BJ (cell line): ENCODE data around the gene PLD1. TPM values are rescaled to one million over a fixed set of nuclear protein-coding genes. Genes with fewer than 3 reads are reported as not detected.

Source experiments
- CTCF ChIA-PET: fragments of 350-600 bp; formaldehyde crosslinking; extraction: SDS; loops from one replicate; lab custom pipeline; 2021; ENCODE audit warnings: antibody characterized with exemption, inconsistent platforms; lab: Yijun Ruan, JAX
- POLR2A ChIA-PET: fragments of 300-600 bp; sonication (Branson Sonifier 250); formaldehyde crosslinking; extraction: SDS; loops from one replicate; lab custom pipeline; 2021; ENCODE audit warnings: antibody characterized with exemption; lab: Charles Lee
- DNase-seq: peaks from one replicate; pipeline ENCODE4 v3.0.0-alpha.2; 2011; ENCODE audit warnings: low read depth
- H3K27me3 ChIP-seq: 2 replicates; pipeline ENCODE4 v1.6.0; 2011; ENCODE audit warnings: low read length; ENCODE audit not compliant: control insufficient read depth, insufficient read depth
- H3K36me3 ChIP-seq: 2 replicates; pipeline ENCODE4 v1.5.1; 2011; ENCODE audit warnings: low read length; ENCODE audit not compliant: control insufficient read depth, insufficient read depth
- H3K4me3 ChIP-seq: 2 replicates; pipeline ENCODE4 v1.5.1; 2011; ENCODE audit warnings: low read depth, mild to moderate bottlenecking, control low read depth, low read length
- polyA plus RNA-seq: library from polyadenylated mRNA; depleted of rRNA; stranded (reverse); fragments of >200 nt; gene quantifications from 2 replicates; pipeline ENCODE4 v1.2.3, GENCODE V29; 2011
- TF ChIP-seq, protein P1 (sequence below): IDR thresholded peaks from 2 replicates; pipeline ENCODE4 v1.5.1; 2011; ENCODE audit warnings: low read depth, mild to moderate bottlenecking, control low read depth, inconsistent platforms, low read length, moderate library complexity; ENCODE audit not compliant: insufficient read depth

The PLD1 gene
- polyA plus RNA-seq, 1 experiment: 6.4 TPM

DNA sequence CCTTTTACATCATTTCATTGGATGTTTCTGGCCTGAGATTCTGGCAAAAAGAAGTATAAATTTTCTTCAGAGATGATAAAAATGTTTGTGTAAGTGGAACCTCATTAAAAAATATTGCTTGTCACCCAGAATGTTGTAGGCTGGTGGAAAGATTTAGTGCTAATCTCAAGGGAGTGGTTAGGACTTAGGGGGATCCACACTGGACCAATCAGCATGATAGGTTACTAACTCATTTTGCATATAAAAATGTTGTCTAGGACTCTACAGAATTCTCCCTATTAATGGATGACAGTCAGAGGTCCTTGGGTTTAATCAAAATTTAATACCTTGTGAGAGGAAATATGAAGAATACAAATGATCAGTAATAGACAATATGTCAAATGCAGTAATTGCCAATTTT lies 241.5 kb downstream of the PLD1 start:
- peaks cover 4% of the 10 kb centered on the region; the same call in 1 of the 2 replicates for H3K27me3 ChIP-seq
- no peak for DNase-seq
- ChIA-PET CTCF (interaction anchor here (0.7 kb wide), 1 partner anchor 309 kb away, joined by 3 read pairs; no protein-coding TSS in a partner anchor), POLR2A (no interaction called here)
- TF ChIP-seq, protein P1, sequence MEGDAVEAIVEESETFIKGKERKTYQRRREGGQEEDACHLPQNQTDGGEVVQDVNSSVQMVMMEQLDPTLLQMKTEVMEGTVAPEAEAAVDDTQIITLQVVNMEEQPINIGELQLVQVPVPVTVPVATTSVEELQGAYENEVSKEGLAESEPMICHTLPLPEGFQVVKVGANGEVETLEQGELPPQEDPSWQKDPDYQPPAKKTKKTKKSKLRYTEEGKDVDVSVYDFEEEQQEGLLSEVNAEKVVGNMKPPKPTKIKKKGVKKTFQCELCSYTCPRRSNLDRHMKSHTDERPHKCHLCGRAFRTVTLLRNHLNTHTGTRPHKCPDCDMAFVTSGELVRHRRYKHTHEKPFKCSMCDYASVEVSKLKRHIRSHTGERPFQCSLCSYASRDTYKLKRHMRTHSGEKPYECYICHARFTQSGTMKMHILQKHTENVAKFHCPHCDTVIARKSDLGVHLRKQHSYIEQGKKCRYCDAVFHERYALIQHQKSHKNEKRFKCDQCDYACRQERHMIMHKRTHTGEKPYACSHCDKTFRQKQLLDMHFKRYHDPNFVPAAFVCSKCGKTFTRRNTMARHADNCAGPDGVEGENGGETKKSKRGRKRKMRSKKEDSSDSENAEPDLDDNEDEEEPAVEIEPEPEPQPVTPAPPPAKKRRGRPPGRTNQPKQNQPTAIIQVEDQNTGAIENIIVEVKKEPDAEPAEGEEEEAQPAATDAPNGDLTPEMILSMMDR: no peak
- no peaks in the 10 kb centered on the region for H3K36me3 ChIP-seq
- H3K4me3 ChIP-seq: no peak overlapping the region

DNA sequence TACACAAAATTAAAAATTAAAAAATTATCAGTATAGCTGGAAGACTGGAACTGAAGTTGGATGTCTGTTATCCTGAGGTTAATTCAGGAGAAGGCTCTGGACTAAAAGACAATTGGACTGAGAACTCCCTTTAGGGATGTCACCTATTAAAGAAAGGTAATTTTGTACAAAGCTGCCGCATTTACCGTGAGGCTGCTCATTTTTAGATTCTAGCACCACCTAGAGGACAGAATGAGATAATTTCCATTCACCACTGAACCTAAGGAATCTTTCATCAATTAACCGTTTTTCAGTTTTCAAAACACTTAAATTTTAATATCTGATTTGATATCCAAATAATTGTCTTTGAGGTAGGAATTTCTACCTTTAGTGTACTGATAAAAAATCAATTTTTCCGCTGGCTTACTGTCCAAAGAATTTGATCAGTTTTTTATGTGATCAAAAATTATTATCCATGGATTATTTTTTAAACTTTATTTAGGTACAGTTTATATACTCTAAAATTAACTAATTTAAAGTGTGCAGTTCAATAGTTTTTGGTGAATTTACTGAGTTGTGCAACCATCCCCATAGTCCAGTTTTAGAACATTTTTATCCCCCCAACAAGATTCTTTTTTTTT lies 243.4 kb downstream of the PLD1 start:
- H3K36me3 ChIP-seq: no peaks in the 10 kb centered on the region
- POLR2A ChIA-PET: interaction anchor here (0.6 kb wide), 1 partner anchor 381 kb away, joined by 3 read pairs; no protein-coding TSS in a partner anchor
- H3K4me3 ChIP-seq: no peak overlapping the region
- DNase-seq: no peak
- CTCF ChIA-PET: interaction anchor here (0.7 to 4.3 kb wide), 26 partner anchors 8 to 615 kb away, joined by 3 to 69 read pairs (median 5); no protein-coding TSS in a partner anchor
- TF ChIP-seq, protein P1: peak; percentile 65
- peaks cover 2% of the 10 kb centered on the region; the same call in 1 of the 2 replicates for H3K27me3 ChIP-seq

DNA sequence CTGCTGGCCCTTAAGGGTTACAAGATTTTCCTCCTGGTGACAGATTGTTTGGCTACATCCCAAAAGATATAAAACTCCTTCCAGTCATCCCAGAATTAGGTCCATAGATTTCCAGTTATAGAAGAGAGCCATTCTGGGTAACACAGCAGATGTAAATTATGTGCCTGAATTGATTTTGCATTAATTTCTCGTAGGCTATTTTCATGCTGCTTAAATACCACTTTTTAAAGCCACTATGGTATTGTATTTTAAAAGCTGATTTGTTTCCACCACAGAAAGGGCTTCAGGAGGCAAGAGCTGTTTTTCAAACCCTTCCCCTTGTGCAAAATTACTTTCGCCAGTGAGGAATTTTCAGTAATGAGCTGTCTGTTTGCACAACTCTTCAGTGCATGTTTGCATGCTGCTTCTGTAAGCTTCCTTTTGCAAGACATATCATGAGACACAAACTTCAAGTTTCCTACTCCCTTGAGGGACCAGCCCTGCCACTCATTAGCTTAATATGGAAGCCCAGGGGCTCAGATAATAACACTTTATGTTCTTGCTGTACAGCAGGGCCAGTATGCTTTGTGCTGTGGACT lies 244.7 kb downstream of the PLD1 start:
- Histone ChIP-seq H3K27me3 (peaks cover 2% of the 10 kb centered on the region; the same call in 1 of the 2 replicates), H3K36me3 (no peaks in the 10 kb centered on the region), H3K4me3 (no peak overlapping the region)
- DNase-seq: no peak
- ChIA-PET CTCF (interaction anchor here (0.6 to 4.3 kb wide), 22 partner anchors 8 to 611 kb away, joined by 3 to 69 read pairs (median 4); no protein-coding TSS in a partner anchor), POLR2A (interaction anchor here (0.6 to 1.0 kb wide), 2 partner anchors 100 to 696 kb away, joined by 3 read pairs; partner anchors contain the start of gene RPL22L1)
- TF ChIP-seq, protein P1: no peak

DNA sequence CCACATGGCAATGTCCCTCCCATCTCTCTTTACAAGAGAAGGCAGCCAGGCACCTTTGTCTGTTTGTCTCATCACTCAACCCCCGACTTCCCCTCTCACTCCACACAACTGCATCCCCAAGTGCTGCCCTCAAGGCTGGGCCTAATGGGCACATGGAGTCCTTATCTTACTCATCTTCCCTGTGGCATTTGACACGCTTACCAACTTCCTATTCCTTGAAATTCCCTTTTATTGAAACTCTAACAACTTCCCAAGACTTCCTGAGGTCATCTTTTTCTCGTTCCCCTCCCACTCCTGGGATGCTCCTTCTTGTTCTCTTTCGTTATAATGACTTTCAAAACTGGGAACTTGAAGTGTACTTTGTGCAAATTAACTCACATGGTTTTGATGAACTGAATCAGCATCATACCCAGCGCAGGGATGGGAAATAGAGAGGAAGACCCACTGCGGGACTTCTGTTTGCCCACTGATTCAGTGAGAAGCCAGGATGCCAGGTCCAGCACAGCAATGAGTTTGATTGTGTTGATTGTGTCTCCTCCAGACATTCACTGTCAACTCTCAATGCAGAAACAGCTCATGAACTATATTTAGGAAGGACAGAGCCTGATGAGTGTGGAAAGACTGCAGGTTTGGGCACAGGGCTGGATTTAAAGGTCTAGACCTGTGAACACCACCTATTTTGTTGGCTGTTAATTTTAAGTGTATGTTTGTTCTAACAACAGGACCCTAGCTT lies 245.4 kb downstream of the PLD1 start:
- POLR2A ChIA-PET: interaction anchor here (1.0 kb wide), 1 partner anchor 695 kb away, joined by 3 read pairs; the partner anchor contains the start of gene RPL22L1
- TF ChIP-seq, protein P1: no peak
- no peak for DNase-seq

More for the DNA sequence above, 245.4 kb downstream of the PLD1 start:
- Histone ChIP-seq H3K27me3 (peaks cover 2% of the 10 kb centered on the region; the same call in 1 of the 2 replicates), H3K36me3 (no peaks in the 10 kb centered on the region), H3K4me3 (no peak overlapping the region)
- CTCF ChIA-PET: interaction anchor here (0.6 to 4.3 kb wide), 16 partner anchors 7 to 611 kb away, joined by 3 to 69 read pairs (median 4); no protein-coding TSS in a partner anchor
